ENCODE data around the gene HMGN3.

HMGN3 gene

DNA sequence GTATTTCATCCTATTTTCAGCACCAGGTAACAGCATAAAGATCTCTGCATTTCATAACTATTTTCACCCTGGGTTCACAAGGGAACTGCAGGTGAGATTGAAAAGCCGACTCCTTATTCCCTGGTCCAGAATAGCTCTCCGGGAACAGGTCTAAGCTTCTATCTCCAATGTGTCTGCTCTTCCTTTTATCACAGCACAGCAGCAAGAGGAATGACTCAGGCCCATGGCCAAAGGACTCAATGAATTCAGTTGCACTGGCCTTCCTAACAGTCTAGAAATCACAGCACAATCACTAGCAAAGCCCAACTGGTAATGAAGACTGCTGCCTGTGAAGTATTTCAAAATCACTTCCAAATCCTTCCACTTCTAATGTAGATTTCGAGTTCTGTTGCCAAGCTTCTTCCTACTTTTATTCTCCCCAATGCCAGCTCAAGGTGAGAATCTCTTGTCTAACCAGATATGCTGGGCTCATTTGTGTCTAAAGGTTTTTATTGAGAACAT is 30.7 kb downstream of the HMGN3 start:
- DNase-seq (ENCODE audit: low read depth in 2 of 2) = no peak
- TF ChIP-seq, protein P1, sequence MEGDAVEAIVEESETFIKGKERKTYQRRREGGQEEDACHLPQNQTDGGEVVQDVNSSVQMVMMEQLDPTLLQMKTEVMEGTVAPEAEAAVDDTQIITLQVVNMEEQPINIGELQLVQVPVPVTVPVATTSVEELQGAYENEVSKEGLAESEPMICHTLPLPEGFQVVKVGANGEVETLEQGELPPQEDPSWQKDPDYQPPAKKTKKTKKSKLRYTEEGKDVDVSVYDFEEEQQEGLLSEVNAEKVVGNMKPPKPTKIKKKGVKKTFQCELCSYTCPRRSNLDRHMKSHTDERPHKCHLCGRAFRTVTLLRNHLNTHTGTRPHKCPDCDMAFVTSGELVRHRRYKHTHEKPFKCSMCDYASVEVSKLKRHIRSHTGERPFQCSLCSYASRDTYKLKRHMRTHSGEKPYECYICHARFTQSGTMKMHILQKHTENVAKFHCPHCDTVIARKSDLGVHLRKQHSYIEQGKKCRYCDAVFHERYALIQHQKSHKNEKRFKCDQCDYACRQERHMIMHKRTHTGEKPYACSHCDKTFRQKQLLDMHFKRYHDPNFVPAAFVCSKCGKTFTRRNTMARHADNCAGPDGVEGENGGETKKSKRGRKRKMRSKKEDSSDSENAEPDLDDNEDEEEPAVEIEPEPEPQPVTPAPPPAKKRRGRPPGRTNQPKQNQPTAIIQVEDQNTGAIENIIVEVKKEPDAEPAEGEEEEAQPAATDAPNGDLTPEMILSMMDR (IDR thresholded peaks at IDR 0.05; ENCODE audit: low read depth, low read length) = no peak
- H3K4me3 ChIP-seq (replicated peaks in 1 of 2; ENCODE audit: low read depth in 2 of 2, low read length in 2 of 2) = no peak overlapping the region

DNA sequence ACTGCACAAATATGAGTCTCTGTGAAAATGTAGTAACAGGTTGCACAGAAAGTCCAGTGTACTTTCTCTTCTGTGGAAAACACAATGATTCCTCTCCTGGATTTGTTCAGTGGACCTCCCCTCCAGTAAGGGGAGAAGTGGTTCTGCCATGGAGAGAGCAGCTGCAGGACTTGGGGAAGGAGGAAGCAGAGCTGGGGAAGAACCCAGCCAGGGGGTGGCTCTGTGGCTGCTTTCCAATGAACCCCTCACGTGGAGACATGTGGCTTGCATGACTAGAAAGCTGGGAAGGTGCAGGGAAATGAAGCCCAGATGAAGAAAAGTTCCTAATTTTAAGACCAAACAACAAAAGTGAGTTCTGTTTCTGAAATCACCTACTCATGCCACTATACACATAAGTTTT is 31.9 kb downstream of the HMGN3 start:
- no peak for DNase-seq (ENCODE audit: low read depth in 2 of 2)
- TF ChIP-seq, protein P1 (IDR thresholded peaks at IDR 0.05; ENCODE audit: low read depth, low read length) = no peak
- H3K4me3 ChIP-seq (replicated peaks in 1 of 2; ENCODE audit: low read depth in 2 of 2, low read length in 2 of 2) = no peak overlapping the region

DNA sequence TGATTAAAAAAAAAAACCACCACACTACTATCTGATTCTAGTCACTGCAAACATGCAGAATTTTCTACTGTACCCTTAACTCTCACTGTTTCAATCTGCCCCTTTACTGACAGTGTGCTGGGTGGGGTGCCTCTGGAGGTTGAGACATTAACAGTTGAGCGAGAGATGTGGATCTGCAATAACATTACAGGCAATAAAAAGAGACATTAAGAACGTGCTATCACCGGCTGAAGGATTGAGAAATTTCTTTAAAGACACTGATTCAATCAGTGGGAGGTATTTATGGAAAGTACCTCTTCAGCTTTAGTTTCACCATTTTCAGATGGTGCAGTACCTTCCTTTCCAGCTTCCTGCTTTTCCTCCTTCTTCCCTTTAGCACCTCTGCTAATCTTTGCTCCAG is 32.5 kb downstream of the HMGN3 start:
- no peak for DNase-seq (ENCODE audit: low read depth in 2 of 2)
- TF ChIP-seq, protein P1 (IDR thresholded peaks at IDR 0.05; ENCODE audit: low read depth, low read length) = no peak
- no peak overlapping the region for H3K4me3 ChIP-seq (replicated peaks in 1 of 2; ENCODE audit: low read depth in 2 of 2, low read length in 2 of 2)

DNA sequence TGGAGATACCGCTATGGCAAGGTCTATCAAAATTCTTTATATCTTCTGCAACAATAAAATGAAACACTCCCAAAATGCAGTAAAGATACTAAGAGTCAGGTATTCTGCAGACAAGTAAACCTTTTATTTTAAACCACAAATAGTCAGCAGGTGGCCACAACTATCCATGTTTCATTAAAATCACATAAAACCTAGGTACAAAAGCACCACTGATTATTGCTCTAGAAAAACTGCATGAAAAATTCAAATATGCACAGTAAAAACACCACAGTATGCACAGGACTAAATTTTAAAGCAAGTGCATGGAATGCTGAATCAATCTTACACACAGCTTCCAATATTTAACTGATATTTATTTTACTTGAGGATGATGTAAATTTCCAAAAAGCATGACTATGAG is 33.3 kb downstream of the HMGN3 start:
- TF ChIP-seq, protein P1 (IDR thresholded peaks at IDR 0.05; ENCODE audit: low read depth, low read length) = no peak
- DNase-seq (ENCODE audit: low read depth in 2 of 2) = no peak
- no peak overlapping the region for H3K4me3 ChIP-seq (replicated peaks in 1 of 2; ENCODE audit: low read depth in 2 of 2, low read length in 2 of 2)

DNA sequence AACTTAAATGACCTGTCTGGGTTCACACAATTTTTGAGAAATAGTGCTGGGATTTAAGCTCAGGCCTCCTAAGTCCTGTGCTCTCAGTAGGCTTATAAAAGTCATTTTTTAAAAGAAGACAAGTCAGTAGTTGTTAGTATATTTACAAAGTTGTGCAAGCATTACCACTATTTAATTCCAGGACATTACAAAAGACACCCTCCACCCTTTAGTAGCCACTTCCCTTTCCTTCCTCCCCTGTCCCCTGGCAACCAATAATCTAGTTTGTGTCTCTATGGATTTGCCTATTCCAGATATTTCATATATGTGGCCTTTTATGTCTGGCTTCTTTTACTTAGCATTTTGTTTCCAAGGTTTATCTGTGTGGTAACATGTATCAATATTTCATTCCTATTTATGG is 37.6 kb downstream of the HMGN3 start:
- TF ChIP-seq, protein P1 (IDR thresholded peaks at IDR 0.05; ENCODE audit: low read depth, low read length) = no peak
- H3K4me3 ChIP-seq (replicated peaks in 1 of 2; ENCODE audit: low read depth in 2 of 2, low read length in 2 of 2) = no peak overlapping the region
- no peak for DNase-seq (ENCODE audit: low read depth in 2 of 2)

DNA sequence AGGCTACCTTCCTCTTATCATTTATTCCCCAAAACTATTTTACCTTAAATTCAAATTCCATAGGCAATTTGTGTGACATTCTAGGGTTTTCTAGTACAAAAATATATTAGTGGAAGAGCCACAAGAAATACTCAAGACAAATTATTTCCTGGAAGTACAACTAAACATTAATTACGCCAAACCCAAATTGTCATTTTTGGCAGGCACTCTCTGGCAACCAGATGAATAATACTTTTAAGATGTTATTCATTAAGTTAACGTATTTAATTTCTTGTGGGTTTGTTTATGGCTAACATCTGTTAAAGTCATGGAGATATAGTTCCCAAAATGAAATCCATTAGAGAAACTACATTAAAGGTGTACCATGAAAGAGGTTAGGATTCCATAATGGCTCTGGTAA is 40.5 kb downstream of the HMGN3 start:
- TF ChIP-seq, protein P1 (IDR thresholded peaks at IDR 0.05; ENCODE audit: low read depth, low read length) = no peak
- DNase-seq (ENCODE audit: low read depth in 2 of 2) = no peak

DNA sequence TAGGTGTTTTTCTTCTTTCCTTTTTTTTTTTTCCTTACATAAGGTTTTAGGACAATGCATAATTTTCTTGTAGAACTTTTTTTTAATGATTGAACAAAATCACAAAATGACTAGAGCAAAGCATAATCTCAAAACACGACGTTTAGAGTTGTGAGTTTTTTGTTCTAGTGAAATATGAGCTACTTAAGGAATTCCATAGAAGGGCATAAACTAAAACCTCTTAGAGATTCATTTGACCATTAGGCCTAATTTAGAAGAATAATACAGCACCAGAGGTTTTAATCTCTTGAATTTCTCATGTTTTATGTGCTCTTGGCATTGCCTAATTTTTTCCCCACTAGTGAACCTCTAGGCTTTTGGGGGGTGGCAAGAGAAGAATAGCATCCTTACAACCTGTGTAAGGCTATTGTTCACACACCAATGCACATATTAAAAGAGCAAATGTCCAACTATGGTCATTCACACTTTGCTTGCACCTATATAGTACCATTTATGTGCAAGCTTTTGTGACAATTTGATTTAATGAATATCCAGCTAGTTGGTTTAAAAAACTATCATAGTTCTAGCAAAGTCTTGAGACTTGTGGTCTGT is 44.6 kb downstream of the HMGN3 start:
- TF ChIP-seq, protein P1 (IDR thresholded peaks at IDR 0.05; ENCODE audit: low read depth, low read length) = no peak
- H3K4me3 ChIP-seq (replicated peaks in 1 of 2; ENCODE audit: low read depth in 2 of 2, low read length in 2 of 2) = no peak overlapping the region
- no peak for DNase-seq (ENCODE audit: low read depth in 2 of 2)

More for the DNA sequence above, 40.5 kb downstream of the HMGN3 start:
- H3K4me3 ChIP-seq (replicated peaks in 1 of 2; ENCODE audit: low read depth in 2 of 2, low read length in 2 of 2) = no peak overlapping the region
